HCT116 (cell line): ENCODE results near the gene TUT7. TPM values are rescaled to one million over a fixed set of nuclear protein-coding genes. Genes with fewer than 3 reads are reported as not detected.

Source experiments
- ATAC-seq: fragments of 200-7000 bp; cut with Tn5 transposase; 2 replicates; pipeline ENCODE4 v1.9.1; 2020; ENCODE audit warnings: mild to moderate bottlenecking, moderate library complexity
- BruUV-seq: library from RNA; stranded (reverse); fragments of 400-500 nt; replicated peaks from 2 replicates; lab custom pipeline; 2021; lab: Mats Ljungman, UMichigan
- CTCF ChIA-PET: fragments of 300-600 bp; sonication (Branson Sonifier 250); formaldehyde crosslinking; loops from one replicate; lab custom pipeline; 2021; ENCODE audit warnings: antibody characterized with exemption; lab: Charles Lee
- POLR2A ChIA-PET: fragments of 300-600, 350-600 bp; sonication (Branson Sonifier 250); formaldehyde crosslinking; loops from one replicate; lab custom pipeline; 2021; ENCODE audit warnings: antibody characterized with exemption; lab: Charles Lee
- RAD21 ChIA-PET, 2 experiments: fragments of 300-600 bp; sonication (Branson Sonifier 250); formaldehyde crosslinking; loops; one replicate each; lab custom pipeline; 2023; ENCODE audit warnings: low total read pairs in 2 of 2; ENCODE audit not compliant: uncharacterized antibody in 2 of 2, unreplicated experiment in 2 of 2, low non-redundant PET in 1 of 2; lab: Charles Lee
- DNase-seq: peaks from one replicate; pipeline ENCODE4 v3.0.0-alpha.2; 2010; ENCODE audit warnings: low read depth, low spot score
- H2AFZ ChIP-seq: fragments of 200-600 bp; shearing (Covaris generic), sonication (generic); 2 replicates; pipeline ENCODE4 v1.6.1; 2017; ENCODE audit warnings: low read depth, mixed run types, mixed read lengths, antibody characterized with exemption, low read length; ENCODE audit not compliant: poor library complexity, severe bottlenecking
- H3K27ac ChIP-seq: 2 replicates; pipeline ENCODE4 v1.5.1; 2012; ENCODE audit warnings: low read depth, low read length
- H3K27me3 ChIP-seq: fragments of 200-600 bp; sonication (generic); 2 replicates; pipeline ENCODE4 v1.6.1; 2016; ENCODE audit warnings: mixed run types, low read length, mixed read lengths; ENCODE audit not compliant: insufficient read depth
- H3K36me3 ChIP-seq, 2 experiments: fragments of 200-500 bp in 1 of 2; fragments of 200-600 bp in 1 of 2; sonication (Bioruptor generic) in 1 of 2; sonication (generic) in 1 of 2; 2 replicates each; pipeline versions ENCODE4 v1.5.1 to v1.6.1; 2014 to 2016; ENCODE audit warnings: low read length in 2 of 2, inconsistent platforms in 1 of 2, mixed read lengths in 1 of 2, mixed run types in 1 of 2; ENCODE audit not compliant: insufficient read depth in 2 of 2, control insufficient read depth in 1 of 2
- H3K4me1 ChIP-seq, 2 experiments: fragments of 200-600 bp in 1 of 2; sonication (generic) in 1 of 2; 2 replicates each; pipeline versions ENCODE4 v1.5.1 to v1.6.1; 2012 to 2017; ENCODE audit warnings: low read length in 2 of 2, inconsistent platforms in 1 of 2, mild to moderate bottlenecking in 1 of 2, mixed read lengths in 1 of 2, mixed run types in 1 of 2, moderate library complexity in 1 of 2; ENCODE audit not compliant: insufficient read depth in 2 of 2, control insufficient read depth in 1 of 2
- H3K4me2 ChIP-seq: fragments of 200-600 bp; sonication (generic); 2 replicates; pipeline ENCODE4 v1.6.1; 2017; ENCODE audit warnings: mixed run types, low read length, mixed read lengths
- H3K4me3 ChIP-seq, 2 experiments: fragments of 200-600 bp in 1 of 2; sonication (generic) in 1 of 2; replicated peaks in 1 of 2; 2 replicates each; pipeline ENCODE4 v1.5.1; 2011 to 2016; ENCODE audit warnings: low read length in 2 of 2, control low read depth in 1 of 2, low read depth in 1 of 2, mild to moderate bottlenecking in 1 of 2, mixed read lengths in 1 of 2, mixed run types in 1 of 2
- H3K79me2 ChIP-seq: fragments of 200-600 bp; sonication (generic); 2 replicates; pipeline ENCODE4 v1.6.1; 2017; ENCODE audit warnings: mild to moderate bottlenecking, mixed run types, low read length, moderate library complexity, mixed read lengths; ENCODE audit not compliant: insufficient read depth
- H3K9ac ChIP-seq: fragments of 200-600 bp; sonication (generic); 2 replicates; pipeline ENCODE4 v1.6.1; 2016; ENCODE audit warnings: low read length, mixed read lengths
- H3K9me2 ChIP-seq: fragments of 200-600 bp; sonication (generic), shearing (Covaris generic); 2 replicates; pipeline ENCODE4 v1.6.1; 2017; ENCODE audit warnings: mixed run types, mild to moderate bottlenecking, moderate library complexity; ENCODE audit not compliant: insufficient read depth
- H3K9me3 ChIP-seq, 2 experiments: fragments of 200-500 bp in 1 of 2; fragments of 200-600 bp in 1 of 2; sonication (Bioruptor generic) in 1 of 2; sonication (generic) in 1 of 2; 2 replicates each; pipeline ENCODE4 v1.6.1; 2014 to 2017; ENCODE audit warnings: low read length in 2 of 2, mixed read lengths in 2 of 2, inconsistent platforms in 1 of 2, low read depth in 1 of 2, mild to moderate bottlenecking in 1 of 2, mixed run types in 1 of 2, moderate library complexity in 1 of 2; ENCODE audit not compliant: control insufficient read depth in 1 of 2, insufficient read depth in 1 of 2
- H4K20me1 ChIP-seq: fragments of 200-600 bp; sonication (generic), shearing (Covaris generic); 2 replicates; pipeline ENCODE4 v1.6.1; 2017; ENCODE audit warnings: mixed run types, mild to moderate bottlenecking, moderate library complexity; ENCODE audit not compliant: insufficient read depth
- EGR1 ChIP-seq: IDR thresholded peaks from 2 replicates; pipeline ENCODE4 v1.6.1; 2012; ENCODE audit warnings: low read depth
- FOSL1 ChIP-seq: IDR thresholded peaks from 2 replicates; pipeline ENCODE4 v1.6.1; 2012; ENCODE audit warnings: low read depth
- TCF7L2 ChIP-seq: IDR thresholded peaks from 2 replicates; pipeline ENCODE4 v1.7.0; 2011; ENCODE audit warnings: borderline replicate concordance, inconsistent platforms; ENCODE audit not compliant: insufficient read depth, insufficient read length; ENCODE audit errors: extremely low read depth
- intact Hi-C: fragments of 100-400 bp; cut with micrococcal nuclease; formaldehyde crosslinking; loops from 2 replicates; pipeline ENCODE4 v1.10.0; 2022
- total RNA-seq: library from RNA; stranded (reverse); gene quantifications from one replicate; pipeline ENCODE4 v1.2.1, GENCODE V29; 2021; ENCODE audit not compliant: unreplicated experiment
- TF ChIP-seq, protein P1 (sequence below), 3 experiments: fragments of 200-600 bp in 1 of 3; sonication (generic) in 1 of 3; IDR thresholded peaks in 2 of 3; conservative IDR thresholded peaks in 1 of 3; 2 replicates each; pipeline ENCODE4 v1.5.1; 2012 to 2017; ENCODE audit warnings: low read depth in 2 of 3, low read length in 2 of 3, antibody characterized with exemption in 1 of 3, borderline replicate concordance in 1 of 3, control low read depth in 1 of 3, mild to moderate bottlenecking in 1 of 3, mixed read lengths in 1 of 3, mixed run types in 1 of 3, moderate library complexity in 1 of 3; ENCODE audit not compliant: insufficient read depth in 1 of 3

TUT7 gene
- total RNA-seq, 1 experiment from 2014 or later, result 23.1 TPM

DNA sequence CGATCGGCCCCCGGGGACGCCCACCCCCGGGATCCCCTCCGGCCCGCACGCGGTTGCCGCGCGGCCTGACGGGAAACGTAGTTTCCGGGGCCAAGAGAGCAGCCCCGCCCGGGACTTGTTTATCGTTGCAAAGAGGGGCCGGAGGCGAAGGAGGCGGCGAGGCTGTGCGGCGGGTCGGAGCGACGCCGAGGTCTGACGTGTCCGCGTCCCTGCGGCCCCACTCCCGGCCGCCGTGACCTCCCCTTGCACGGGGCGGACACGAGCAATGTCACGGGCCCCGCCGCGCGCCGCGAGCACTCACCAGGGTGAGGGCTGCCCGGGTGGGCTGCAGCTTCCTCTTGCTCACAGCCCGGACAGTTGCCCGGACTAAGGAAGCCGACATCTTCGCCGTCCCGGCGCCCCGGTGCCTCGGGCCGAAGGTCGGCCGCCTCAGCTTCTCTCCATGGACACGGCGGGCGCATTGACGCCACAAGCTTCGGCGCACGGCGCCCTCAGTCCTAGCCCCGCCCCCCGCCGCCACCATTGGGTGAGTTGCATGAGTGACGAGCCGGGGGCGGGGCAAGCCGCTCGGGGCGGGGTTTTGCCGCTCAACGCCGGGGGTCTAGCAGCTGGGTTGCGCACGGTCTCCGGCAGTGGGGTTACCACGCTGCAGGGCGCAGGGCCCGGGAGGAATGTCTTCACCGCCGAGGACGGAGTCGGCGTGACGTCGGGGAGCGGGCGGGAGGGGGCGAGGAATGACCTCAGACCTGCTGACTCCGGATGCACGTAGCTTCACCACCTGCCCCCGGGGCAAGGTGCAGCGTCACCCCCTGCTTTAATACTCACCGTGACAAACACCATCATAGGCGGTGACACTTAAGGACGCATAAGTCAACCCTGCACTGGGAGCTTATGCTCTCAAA is 71.9 kb downstream of the TUT7 start, which contains the start of gene ISCA1 (continued):
- TF ChIP-seq, protein P1, sequence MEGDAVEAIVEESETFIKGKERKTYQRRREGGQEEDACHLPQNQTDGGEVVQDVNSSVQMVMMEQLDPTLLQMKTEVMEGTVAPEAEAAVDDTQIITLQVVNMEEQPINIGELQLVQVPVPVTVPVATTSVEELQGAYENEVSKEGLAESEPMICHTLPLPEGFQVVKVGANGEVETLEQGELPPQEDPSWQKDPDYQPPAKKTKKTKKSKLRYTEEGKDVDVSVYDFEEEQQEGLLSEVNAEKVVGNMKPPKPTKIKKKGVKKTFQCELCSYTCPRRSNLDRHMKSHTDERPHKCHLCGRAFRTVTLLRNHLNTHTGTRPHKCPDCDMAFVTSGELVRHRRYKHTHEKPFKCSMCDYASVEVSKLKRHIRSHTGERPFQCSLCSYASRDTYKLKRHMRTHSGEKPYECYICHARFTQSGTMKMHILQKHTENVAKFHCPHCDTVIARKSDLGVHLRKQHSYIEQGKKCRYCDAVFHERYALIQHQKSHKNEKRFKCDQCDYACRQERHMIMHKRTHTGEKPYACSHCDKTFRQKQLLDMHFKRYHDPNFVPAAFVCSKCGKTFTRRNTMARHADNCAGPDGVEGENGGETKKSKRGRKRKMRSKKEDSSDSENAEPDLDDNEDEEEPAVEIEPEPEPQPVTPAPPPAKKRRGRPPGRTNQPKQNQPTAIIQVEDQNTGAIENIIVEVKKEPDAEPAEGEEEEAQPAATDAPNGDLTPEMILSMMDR (IDR thresholded peaks at IDR 0.05 in 2 of 3, conservative IDR thresholded peaks at IDR 0.05 in 1 of 3; ENCODE audit: borderline replicate concordance in 1 of 3, insufficient read depth in 1 of 3, low read depth in 2 of 3, low read length in 2 of 3), result no peak
- TF ChIP-seq FOSL1, result no peak

DNA sequence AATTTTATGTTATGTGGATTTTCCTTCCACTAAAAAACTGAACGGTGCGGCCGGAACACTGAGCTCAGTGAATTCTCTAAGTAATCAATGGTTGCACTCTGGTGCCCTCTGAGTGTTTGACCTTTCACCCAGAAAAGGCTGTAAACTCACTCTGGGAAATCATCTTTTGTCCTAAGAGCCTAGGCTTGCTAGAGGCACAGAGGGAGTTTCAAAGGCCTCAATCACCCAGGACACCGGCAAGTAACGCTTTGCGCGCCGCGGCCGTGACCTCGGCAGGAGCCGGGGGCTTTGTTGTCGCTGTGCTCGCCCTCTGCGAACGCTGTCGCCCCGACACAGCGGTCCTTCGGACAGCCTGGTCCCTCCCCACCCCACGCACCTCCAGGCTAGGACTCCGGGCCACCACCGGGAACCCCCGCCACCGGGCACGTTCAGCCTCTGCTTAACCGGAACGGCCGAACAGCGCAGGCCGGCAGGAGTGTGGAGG is 72.6 kb downstream of the TUT7 start:
- no peak for DNase-seq
- H3K27ac ChIP-seq, result peak overlapping the region; percentile 97

More for the DNA sequence above, 72.6 kb downstream of the TUT7 start:
- Histone ChIP-seq H3K27me3 (no peaks in the 10 kb centered on the region), H3K9ac (peak overlapping the region; percentile 91), H3K4me3 (peak overlapping the region; percentile 95 to 97), H3K4me1 (peaks cover 5 to 15% of the 10 kb centered on the region in 2 experiments; a peak in 3 of 4 replicates), H3K4me2 (peak overlapping the region; percentile 97), H4K20me1 (no peaks in the 10 kb centered on the region), H3K79me2 (peaks cover 52% of the 10 kb centered on the region), H3K9me3 (no peaks in the 10 kb centered on the region), H2AFZ (no peak overlapping the region), H3K9me2 (no peaks in the 10 kb centered on the region), H3K36me3 (peaks cover 3 to 7% of the 10 kb centered on the region in 2 experiments; a peak in 1 of 4 replicates)
- ChIA-PET POLR2A (no interaction called here), CTCF (interaction anchor here (1.0 kb wide), 1 partner anchor 79 kb away, joined by 8 read pairs; no protein-coding TSS in a partner anchor), RAD21 (no interaction called here)
- ATAC-seq, result peak; percentile 46; the same call in 1 of the 2 replicates
- intact Hi-C loops, result loop anchor here (2.0 kb wide), 1 partner anchor 67 kb away; no protein-coding TSS in a partner anchor
- TF ChIP-seq TCF7L2, result peak; percentile 66
- TF ChIP-seq EGR1, result no peak
- BruUV-seq, result TSS peak; percentile 41
